GM06990 (cell line): Measurements from ENCODE around the gene SLAMF6.

ENCODE experiments used
- DNase-seq: peaks from one replicate; pipeline ENCODE4 v3.0.0-alpha.2; 2011; ENCODE audit not compliant: insufficient read length; ENCODE audit errors: extremely low read depth
- H3K27me3 ChIP-seq: replicated peaks from 2 replicates; pipeline ENCODE4 v1.6.0; 2011; ENCODE audit warnings: low read length; ENCODE audit not compliant: control insufficient read depth, insufficient read depth
- H3K36me3 ChIP-seq: 2 replicates; pipeline ENCODE4 v1.5.1; 2011; ENCODE audit warnings: low read length; ENCODE audit not compliant: control insufficient read depth, insufficient read depth
- H3K4me3 ChIP-seq: replicated peaks from 2 replicates; pipeline ENCODE4 v1.5.1; 2011; ENCODE audit warnings: low read depth, mild to moderate bottlenecking, control low read depth, low read length
- CTCF ChIP-seq: IDR thresholded peaks from 2 replicates; pipeline ENCODE4 v1.5.1; 2011; ENCODE audit warnings: low read length, control low read depth, mild to moderate bottlenecking, inconsistent platforms; ENCODE audit not compliant: insufficient read depth, poor library complexity, severe bottlenecking

The SLAMF6 gene

GRCh38 chr1:160491981-160492380 lies 31.1 kb downstream of the SLAMF6 start:
- peaks cover 33% of the 10 kb centered on the region for H3K36me3 ChIP-seq
- no peak overlapping the region for H3K4me3 ChIP-seq
- H3K27me3 ChIP-seq: no peaks in the 10 kb centered on the region
- no peak for DNase-seq
- TF ChIP-seq CTCF: no peak

GRCh38 chr1:160491017-160491416 lies 32.0 kb downstream of the SLAMF6 start:
- no peak for TF ChIP-seq CTCF
- no peak for DNase-seq
- Histone ChIP-seq H3K27me3 (no peaks in the 10 kb centered on the region), H3K4me3 (no peak overlapping the region), H3K36me3 (peaks cover 36% of the 10 kb centered on the region)

- DNase-seq: no peak
- no peaks in the 10 kb centered on the region for H3K27me3 ChIP-seq
- no peak for TF ChIP-seq CTCF
- H3K4me3 ChIP-seq: no peak overlapping the region
- peaks cover 37% of the 10 kb centered on the region for H3K36me3 ChIP-seq
These were observed 33.4 kb downstream of the SLAMF6 start for GRCh38 chr1:160489513-160490261.

GRCh38 chr1:160488347-160489058 lies 34.6 kb downstream of the SLAMF6 start:
- Histone ChIP-seq H3K36me3 (peaks cover 35% of the 10 kb centered on the region), H3K4me3 (no peak overlapping the region), H3K27me3 (no peaks in the 10 kb centered on the region)
- DNase-seq: peak; percentile 39
- TF ChIP-seq CTCF: no peak

- Histone ChIP-seq H3K4me3 (no peak overlapping the region), H3K27me3 (no peaks in the 10 kb centered on the region), H3K36me3 (peaks cover 31% of the 10 kb centered on the region)
- DNase-seq: no peak
- no peak for TF ChIP-seq CTCF
These were observed 36.6 kb downstream of the SLAMF6 start for GRCh38 chr1:160486453-160486852.
